Loucy (cell line): ENCODE measurements around the gene MYL6.
"Not testable (repeated sequence)": the region's sequence is repeated elsewhere in the genome, so short reads cannot be mapped to it uniquely, and the experiment has no call there.

Experiments
- H2AFZ ChIP-seq: fragments of 200-600 bp; sonication (generic); 2 replicates; pipeline ENCODE4 v1.6.0; 2016; ENCODE audit warnings: antibody characterized with exemption, mild to moderate bottlenecking, low read length, moderate library complexity
- H3F3A ChIP-seq: fragments of 200-600 bp; 2 replicates; pipeline ENCODE4 v1.6.0; 2016; ENCODE audit warnings: antibody characterized with exemption, low read depth, mild to moderate bottlenecking
- H3K27me3 ChIP-seq: fragments of 200-600 bp; sonication (generic); 2 replicates; pipeline ENCODE4 v1.6.1; 2014; ENCODE audit warnings: low read length, mild to moderate bottlenecking; ENCODE audit not compliant: insufficient read depth, poor library complexity, severe bottlenecking
- H3K36me3 ChIP-seq: fragments of 200-600 bp; sonication (generic); 2 replicates; pipeline ENCODE4 v1.6.1; 2016; ENCODE audit warnings: low read length; ENCODE audit not compliant: insufficient read depth
- H3K4me1 ChIP-seq: fragments of 200-600 bp; sonication (generic); 2 replicates; pipeline ENCODE4 v1.5.1; 2014; ENCODE audit warnings: low read length, mild to moderate bottlenecking; ENCODE audit not compliant: insufficient read depth, poor library complexity, severe bottlenecking
- H3K4me2 ChIP-seq: fragments of 200-600 bp; sonication (generic); 2 replicates; pipeline ENCODE4 v1.6.0; 2014; ENCODE audit warnings: antibody characterized with exemption, low read length, low read depth, mild to moderate bottlenecking; ENCODE audit not compliant: poor library complexity, severe bottlenecking
- H3K4me3 ChIP-seq: fragments of 200-600 bp; sonication (generic); 2 replicates; pipeline ENCODE4 v1.5.1; 2014; ENCODE audit warnings: low read length, mild to moderate bottlenecking, mixed read lengths; ENCODE audit not compliant: poor library complexity, severe bottlenecking
- H3K79me2 ChIP-seq: fragments of 200-600 bp; sonication (generic); 2 replicates; pipeline ENCODE4 v1.6.1; 2014; ENCODE audit warnings: low read length; ENCODE audit not compliant: insufficient read depth
- H3K9ac ChIP-seq: fragments of 200-600 bp; sonication (generic); 2 replicates; pipeline ENCODE4 v1.6.0; 2014; ENCODE audit warnings: mild to moderate bottlenecking, low read depth, low read length, moderate library complexity; ENCODE audit not compliant: poor library complexity, severe bottlenecking
- H3K9me2 ChIP-seq: fragments of 200-600 bp; sonication (generic); replicated peaks from 2 replicates; pipeline ENCODE4 v1.6.1; 2016; ENCODE audit warnings: low read depth, low read length, mixed read lengths
- H3K9me3 ChIP-seq: fragments of 200-600 bp; sonication (generic); 2 replicates; pipeline ENCODE4 v1.6.1; 2014; ENCODE audit warnings: mild to moderate bottlenecking, antibody characterized with exemption, low read length, low read depth; ENCODE audit not compliant: insufficient read depth
- H4K20me1 ChIP-seq: fragments of 200-600 bp; sonication (generic); 2 replicates; pipeline ENCODE4 v1.6.0; 2014; ENCODE audit warnings: antibody characterized with exemption, low read length, mild to moderate bottlenecking; ENCODE audit not compliant: insufficient read depth, poor library complexity, severe bottlenecking
- EZH2phosphoT487 ChIP-seq: fragments of 200-600 bp; IDR thresholded peaks from 2 replicates; pipeline ENCODE4 v1.6.1; 2018; ENCODE audit warnings: antibody characterized with exemption, mild to moderate bottlenecking, moderate library complexity, borderline replicate concordance
- TF ChIP-seq, protein P1 (sequence below): fragments of 200-600 bp; sonication (generic); conservative IDR thresholded peaks from 2 replicates; pipeline ENCODE4 v1.5.1; 2014; ENCODE audit warnings: mild to moderate bottlenecking, antibody characterized with exemption, low read length

Gene MYL6

DNA sequence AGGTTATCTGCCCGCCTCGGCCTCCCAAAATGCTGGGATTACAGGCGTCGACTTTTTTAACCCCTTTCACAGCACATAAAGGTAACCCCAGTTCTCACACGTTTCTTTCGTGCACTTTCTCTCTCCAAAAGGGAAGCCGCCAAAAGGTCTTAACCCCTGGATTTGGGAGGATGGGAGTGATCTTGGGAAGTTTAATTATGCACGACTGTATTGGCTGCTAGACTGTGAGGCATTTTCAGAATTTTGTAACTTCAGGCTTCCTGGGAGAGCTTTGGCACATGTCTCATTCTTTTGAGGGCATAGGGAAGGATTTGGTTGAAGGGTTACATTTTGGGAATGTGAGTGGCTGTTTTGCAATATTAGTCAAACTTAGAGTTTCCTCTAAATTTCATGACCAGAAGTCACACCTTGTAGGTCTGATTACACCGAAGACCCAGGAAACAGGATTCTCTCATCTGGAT is 32.6 kb downstream of the MYL6 start:
- H3K4me2 ChIP-seq = peak overlapping the region; percentile 72
- no peaks in the 10 kb centered on the region for H3K27me3 ChIP-seq
- peaks cover 36% of the 10 kb centered on the region for H3K79me2 ChIP-seq
- TF ChIP-seq EZH2phosphoT487 = no peak
- TF ChIP-seq, protein P1, sequence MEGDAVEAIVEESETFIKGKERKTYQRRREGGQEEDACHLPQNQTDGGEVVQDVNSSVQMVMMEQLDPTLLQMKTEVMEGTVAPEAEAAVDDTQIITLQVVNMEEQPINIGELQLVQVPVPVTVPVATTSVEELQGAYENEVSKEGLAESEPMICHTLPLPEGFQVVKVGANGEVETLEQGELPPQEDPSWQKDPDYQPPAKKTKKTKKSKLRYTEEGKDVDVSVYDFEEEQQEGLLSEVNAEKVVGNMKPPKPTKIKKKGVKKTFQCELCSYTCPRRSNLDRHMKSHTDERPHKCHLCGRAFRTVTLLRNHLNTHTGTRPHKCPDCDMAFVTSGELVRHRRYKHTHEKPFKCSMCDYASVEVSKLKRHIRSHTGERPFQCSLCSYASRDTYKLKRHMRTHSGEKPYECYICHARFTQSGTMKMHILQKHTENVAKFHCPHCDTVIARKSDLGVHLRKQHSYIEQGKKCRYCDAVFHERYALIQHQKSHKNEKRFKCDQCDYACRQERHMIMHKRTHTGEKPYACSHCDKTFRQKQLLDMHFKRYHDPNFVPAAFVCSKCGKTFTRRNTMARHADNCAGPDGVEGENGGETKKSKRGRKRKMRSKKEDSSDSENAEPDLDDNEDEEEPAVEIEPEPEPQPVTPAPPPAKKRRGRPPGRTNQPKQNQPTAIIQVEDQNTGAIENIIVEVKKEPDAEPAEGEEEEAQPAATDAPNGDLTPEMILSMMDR = no peak
- peaks cover 6% of the 10 kb centered on the region; the same call in 1 of the 2 replicates for H3K36me3 ChIP-seq
- H3K9me2 ChIP-seq = no peaks in the 10 kb centered on the region
- peak overlapping the region; percentile 94 for H3K9ac ChIP-seq
- no peaks in the 10 kb centered on the region for H3F3A ChIP-seq
- peaks cover 25% of the 10 kb centered on the region for H3K4me1 ChIP-seq
- no peaks in the 10 kb centered on the region for H3K9me3 ChIP-seq
- H2AFZ ChIP-seq = peak overlapping the region; percentile 82; the same call in 1 of the 2 replicates
- peaks cover 29% of the 10 kb centered on the region for H4K20me1 ChIP-seq
- H3K4me3 ChIP-seq = peak overlapping the region; percentile 85

DNA sequence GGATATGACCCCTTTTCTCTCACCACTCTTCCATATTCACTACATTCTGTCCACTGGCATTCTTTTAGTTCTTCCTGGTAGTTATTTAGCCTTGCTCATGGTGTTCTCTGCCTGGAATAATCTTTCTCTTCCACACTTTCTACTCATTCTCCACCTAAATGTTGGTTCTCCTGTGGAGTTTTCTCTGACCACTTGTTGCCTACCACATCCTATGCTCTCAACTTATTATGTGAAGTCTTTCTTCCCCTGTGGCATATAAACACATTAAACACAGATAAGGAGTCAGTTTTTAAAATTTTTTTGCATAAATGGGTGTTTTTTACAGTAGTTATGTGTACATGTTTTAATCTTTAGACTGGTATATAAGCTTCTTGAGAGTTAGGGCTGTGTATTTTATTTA is 34.4 kb downstream of the MYL6 start:
- Histone ChIP-seq H3K9me2 (no peaks in the 10 kb centered on the region), H2AFZ (no peak overlapping the region; the same call in 1 of the 2 replicates), H3K9ac (peak overlapping the region; percentile 5), H4K20me1 (peaks cover 14% of the 10 kb centered on the region), H3K4me2 (no peak overlapping the region), H3K36me3 (no peaks in the 10 kb centered on the region), H3K4me1 (peaks cover 13% of the 10 kb centered on the region), H3K9me3 (no peaks in the 10 kb centered on the region), H3F3A (no peaks in the 10 kb centered on the region), H3K27me3 (no peaks in the 10 kb centered on the region), H3K4me3 (no peak overlapping the region), H3K79me2 (peaks cover 17% of the 10 kb centered on the region)
- TF ChIP-seq EZH2phosphoT487 = no peak
- TF ChIP-seq, protein P1 = no peak

DNA sequence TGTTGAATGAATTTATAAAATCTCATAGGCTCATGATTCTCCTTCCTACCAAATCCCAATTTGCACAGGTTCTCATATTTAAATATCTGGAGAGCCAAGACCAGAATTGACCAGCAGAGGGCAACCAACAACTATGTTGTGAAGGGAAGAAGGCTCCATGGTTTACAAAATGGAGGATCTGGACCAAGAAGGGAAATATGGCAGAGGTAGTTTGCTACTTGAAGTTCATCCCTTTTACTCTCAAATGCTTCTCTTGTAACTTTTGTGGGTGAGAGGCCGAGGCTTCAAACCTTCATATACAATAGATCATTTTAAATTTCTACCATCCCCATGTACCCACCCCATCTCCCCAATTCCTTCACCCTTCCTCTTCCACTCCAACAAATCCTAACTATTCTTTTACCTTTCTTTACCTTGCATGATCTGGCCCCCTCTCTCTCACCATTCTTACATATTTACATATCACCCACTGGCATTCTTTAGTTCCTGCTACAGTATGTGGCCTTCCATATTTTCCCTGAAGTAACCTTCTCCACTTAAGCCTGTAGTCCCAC is 34.9 kb downstream of the MYL6 start:
- H2AFZ ChIP-seq = peak overlapping the region; percentile 92
- H3K36me3 ChIP-seq = no peaks in the 10 kb centered on the region
- peaks cover 8% of the 10 kb centered on the region for H3K4me1 ChIP-seq
- peaks cover 12% of the 10 kb centered on the region for H3K79me2 ChIP-seq
- no peak for TF ChIP-seq EZH2phosphoT487
- TF ChIP-seq, protein P1 = peak; percentile 95
- peak overlapping the region; percentile 23 for H3K4me2 ChIP-seq
- no peaks in the 10 kb centered on the region for H3K27me3 ChIP-seq
- no peaks in the 10 kb centered on the region for H3K9me3 ChIP-seq
- peak overlapping the region; percentile 12 for H3K4me3 ChIP-seq
- H3K9me2 ChIP-seq = no peaks in the 10 kb centered on the region
- H3K9ac ChIP-seq = peak overlapping the region; percentile 33
- H4K20me1 ChIP-seq = peaks cover 9% of the 10 kb centered on the region
- no peaks in the 10 kb centered on the region for H3F3A ChIP-seq

- H3K36me3 ChIP-seq, H3K9me3 ChIP-seq, H4K20me1 ChIP-seq, H3K4me3 ChIP-seq, H3K4me2 ChIP-seq, H3K4me1 ChIP-seq, H2AFZ ChIP-seq, H3K79me2 ChIP-seq, H3F3A ChIP-seq, H3K9me2 ChIP-seq, H3K27me3 ChIP-seq, H3K9ac ChIP-seq: not testable (repeated sequence)
Measured at GRCh38 chr12:56196818-56197550, 38.8 kb downstream of the MYL6 start.
